HG03520 (cell line): ENCODE data around the gene C11orf98.
"Not testable (repeated sequence)": the region's sequence is repeated elsewhere in the genome, so short reads cannot be mapped to it uniquely, and the experiment has no call there.

Source experiments
- ATAC-seq: cut with Tn5 transposase; IDR thresholded peaks from one replicate; pipeline ENCODE4 v1.9.1; 2021; ENCODE audit warnings: mild to moderate bottlenecking, moderate library complexity; ENCODE audit not compliant: unreplicated experiment

C11orf98 gene

DNA sequence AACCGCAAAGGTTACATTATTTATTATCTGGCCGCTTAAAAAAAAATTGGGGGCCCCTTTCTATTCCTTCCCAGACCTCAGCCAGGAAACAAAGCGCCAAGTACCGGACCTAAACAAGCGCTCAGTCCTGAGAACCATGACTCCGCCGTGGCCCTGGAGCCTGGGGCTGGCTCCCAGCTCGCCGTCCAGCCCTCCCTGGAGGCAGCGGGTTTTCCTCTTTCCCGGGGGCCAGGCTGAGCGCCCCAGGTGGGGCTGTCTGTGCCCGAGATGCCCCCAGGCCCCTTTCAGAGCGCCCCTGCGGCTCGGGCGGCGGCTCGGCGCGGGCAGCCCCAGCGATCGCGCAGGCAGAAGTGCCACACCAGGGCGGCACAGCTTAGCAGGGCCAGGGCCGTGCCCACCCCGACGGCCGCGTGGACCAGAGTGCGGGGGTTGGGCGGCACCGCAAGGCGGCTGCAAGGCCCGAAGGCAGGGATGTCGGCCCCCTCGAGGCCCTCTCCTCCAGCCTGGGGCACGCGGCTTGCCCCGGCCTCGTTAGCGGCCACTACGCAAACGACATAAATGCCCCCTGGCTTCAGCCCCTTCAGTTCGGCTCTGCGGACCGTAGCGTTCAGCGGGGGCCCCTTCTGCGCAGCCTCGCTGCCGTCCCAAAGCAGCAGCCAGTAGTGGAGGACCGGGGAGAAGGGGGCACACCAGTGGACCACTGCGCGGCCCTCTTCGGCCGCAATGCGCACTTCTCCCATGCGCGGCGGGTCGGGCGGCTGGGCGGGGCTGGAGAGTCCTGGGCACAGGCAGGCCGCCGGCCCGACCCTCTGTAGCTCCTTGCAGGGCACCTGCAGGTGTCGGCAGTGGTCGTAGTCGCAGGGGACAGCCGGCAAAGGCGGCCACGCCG lies 22.7 kb upstream of the C11orf98 start:
- ATAC-seq = no peak

- ATAC-seq = no peak
Measured at GRCh38 chr11:62682518-62682917, 17.5 kb upstream of the C11orf98 start.

DNA sequence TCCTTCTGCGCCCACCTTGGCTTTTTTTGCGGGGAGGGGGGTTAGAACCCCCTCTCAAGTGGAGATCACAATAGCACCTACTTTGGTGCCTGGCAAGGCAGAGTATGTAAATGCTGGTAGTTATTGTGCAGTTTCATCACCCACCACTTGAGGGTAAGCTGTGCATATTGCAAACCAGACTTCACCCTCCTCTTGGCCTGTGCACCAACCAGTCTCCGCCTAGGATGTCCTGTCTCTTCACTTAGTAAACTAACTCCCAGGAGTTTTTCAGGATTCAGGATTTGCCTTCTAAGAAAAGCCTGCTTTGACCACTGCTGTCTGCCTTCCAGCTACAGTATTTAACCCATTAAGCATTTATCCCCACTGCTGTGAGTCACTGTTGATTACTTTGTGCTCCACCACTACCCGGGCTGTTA lies 15.8 kb upstream of the C11orf98 start:
- ATAC-seq = peak; percentile 50

- peak; percentile 51 for ATAC-seq
Measured at GRCh38 chr11:62678770-62679696, 14.0 kb upstream of the C11orf98 start, which contains the start of gene UBXN1. Gene UBXN1 (minus strand): TSS chr11:62679073. CDS start chr11:62678923, 150 bp downstream.

- no peak for ATAC-seq
Measured at GRCh38 chr11:62678433-62678769, 13.4 kb upstream of the C11orf98 start.

GRCh38 chr11:62677714-62678113 lies 12.7 kb upstream of the C11orf98 start:
- ATAC-seq = no peak

DNA sequence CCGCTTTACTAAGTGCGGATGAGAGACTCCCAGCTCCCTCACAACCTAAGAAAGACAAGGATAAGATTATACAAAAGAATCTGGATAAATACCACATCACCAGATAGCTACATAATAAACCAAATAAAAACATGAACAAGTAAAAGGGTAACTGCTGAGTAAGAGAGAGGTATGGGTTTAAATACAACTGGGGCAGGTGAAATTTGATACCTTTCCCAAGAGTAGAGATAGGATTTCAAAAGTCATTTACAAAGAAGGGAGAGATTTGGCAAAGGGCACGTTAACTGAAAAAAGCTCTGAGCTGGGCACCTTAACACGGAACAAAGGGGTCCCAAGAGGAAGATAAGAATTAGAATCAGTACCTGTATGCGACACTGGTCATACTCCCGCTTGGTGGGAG lies 12.1 kb upstream of the C11orf98 start:
- ATAC-seq = no peak

- ATAC-seq = no peak
Measured at GRCh38 chr11:62676698-62677097, 11.7 kb upstream of the C11orf98 start.

GRCh38 chr11:62675415-62675814 lies 10.4 kb upstream of the C11orf98 start:
- ATAC-seq = not testable (repeated sequence)

DNA sequence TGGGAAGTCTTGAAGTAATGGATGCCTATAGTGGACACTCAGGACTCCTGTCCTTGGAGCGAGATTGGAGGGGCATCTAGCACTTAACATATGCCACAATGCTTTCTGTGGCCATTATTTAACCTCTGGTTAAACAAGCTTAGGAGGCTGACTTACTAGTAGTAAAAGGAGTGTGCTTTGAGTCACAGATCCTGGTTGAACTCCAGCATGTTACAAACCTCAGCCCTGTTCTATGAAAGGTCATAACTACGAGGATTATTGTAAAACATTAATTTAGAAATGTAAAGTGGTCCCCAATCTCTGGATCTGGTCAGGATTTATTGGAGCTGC lies 8.2 kb upstream of the C11orf98 start:
- ATAC-seq = no peak

GRCh38 chr11:62671608-62672389 lies 6.8 kb upstream of the C11orf98 start, which contains the start of the genes LBHD1 and UQCC3:
Gene LBHD1 (minus strand): TSS chr11:62672267. CDS start chr11:62670031, 2,236 bp downstream.
Gene UQCC3 (plus strand): TSS chr11:62671673. CDS start chr11:62671746, 73 bp downstream.
- ATAC-seq = peak; percentile 56

- no peak for ATAC-seq
Measured at GRCh38 chr11:62671236-62671607, 6.2 kb upstream of the C11orf98 start.

DNA sequence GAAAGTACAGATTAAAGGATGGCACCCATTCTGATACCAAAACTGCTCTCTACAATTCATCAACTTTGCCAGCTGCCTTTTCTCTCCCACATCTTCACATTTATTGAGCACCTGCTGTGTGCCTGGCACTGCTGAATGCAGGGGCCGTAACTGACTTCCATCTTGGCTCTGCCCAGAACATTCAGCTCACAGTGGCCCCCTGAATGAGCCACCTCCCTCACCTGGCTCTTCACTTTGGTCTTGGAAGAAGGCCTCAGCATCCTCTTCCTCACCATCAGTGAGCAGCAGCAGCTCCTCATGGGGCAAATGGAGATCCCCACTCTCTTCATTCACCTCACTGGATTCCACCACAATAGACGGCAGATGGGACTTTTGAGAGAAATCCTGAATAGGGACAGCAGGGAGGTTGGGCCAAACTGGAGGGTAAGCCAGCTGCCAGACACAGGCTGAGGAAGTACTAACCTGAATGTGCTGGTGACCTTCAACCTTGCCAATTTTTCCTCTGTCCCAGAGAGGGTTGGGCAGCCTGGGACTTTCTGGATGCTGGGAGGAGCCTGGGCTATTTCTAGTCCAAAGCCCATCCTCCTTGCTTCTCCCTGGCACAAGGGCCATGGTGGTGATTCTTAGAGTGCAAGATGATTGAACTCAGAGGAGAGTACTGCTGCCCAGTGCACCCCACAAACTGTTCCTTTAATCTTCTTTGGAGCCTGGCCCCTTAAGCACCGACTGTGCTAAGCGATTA lies 4.6 kb upstream of the C11orf98 start:
- no peak for ATAC-seq

DNA sequence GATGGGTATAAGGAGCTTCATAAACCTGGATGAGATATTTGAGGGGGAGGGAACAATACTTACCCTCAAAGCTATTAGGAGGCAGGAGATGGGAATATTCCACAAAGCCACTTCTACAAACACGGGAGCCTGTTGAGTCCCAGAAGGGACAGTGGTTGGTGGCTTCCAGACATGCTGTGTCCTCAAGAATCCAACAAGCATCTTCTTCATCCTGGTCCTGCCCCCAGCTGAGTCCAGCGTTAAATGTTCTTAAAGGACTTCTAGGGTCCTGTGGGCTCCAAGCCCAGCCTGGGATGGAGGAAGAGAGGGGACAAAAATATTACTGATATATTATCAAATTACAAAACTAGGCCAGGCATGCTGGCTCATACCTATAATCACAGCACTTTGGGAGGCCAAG lies 2.5 kb upstream of the C11orf98 start:
- no peak for ATAC-seq

GRCh38 chr11:62666259-62666926 lies 1.4 kb upstream of the C11orf98 start:
- no peak for ATAC-seq

DNA sequence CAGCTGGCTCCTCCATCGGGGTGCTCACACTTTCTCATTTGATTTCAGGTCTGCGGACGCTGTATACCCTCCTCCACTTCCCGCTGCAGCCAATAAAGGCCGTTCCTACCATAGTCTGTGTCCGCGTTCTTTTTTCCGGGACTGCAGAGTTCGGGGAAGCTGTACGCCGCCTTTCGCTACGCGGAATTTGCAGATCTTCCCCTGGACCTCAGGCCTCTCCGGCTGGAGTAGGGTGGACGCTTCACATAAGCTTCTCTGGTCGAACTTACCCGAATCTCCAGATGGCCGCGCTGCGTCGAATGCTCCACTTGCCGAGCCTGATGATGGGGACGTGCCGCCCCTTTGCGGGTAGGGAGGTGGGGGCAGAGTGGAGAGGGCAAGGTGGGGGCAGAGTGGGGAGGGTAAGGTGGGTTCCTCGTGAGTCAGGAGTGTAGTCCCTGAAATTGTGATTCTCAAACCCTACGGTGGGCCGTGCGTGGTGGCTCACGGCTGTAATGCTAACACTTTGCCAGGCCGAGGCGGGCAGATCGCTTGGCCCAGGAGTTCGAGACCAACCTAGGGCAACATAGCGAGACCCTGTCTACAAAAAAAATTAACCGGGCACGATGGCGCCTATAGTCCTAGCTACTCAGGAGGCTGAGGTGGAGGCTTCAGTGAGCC lies 719 bp upstream of the C11orf98 start:
- peak; percentile 22 for ATAC-seq

GRCh38 chr11:62664405-62665074 lies 470 bp downstream of the C11orf98 start:
- peak; percentile 22 for ATAC-seq

GRCh38 chr11:62656796-62657429 lies 8.1 kb downstream of the C11orf98 start:
- no peak for ATAC-seq
